ENCODE measurements around the gene SSUH2.

The SSUH2 gene

GRCh38 chr3:8579943-8580342, 64.7 kb downstream of the SSUH2 start:
- no peaks in the 10 kb centered on the region for H3K9me3 ChIP-seq (ENCODE audit: severe bottlenecking)
- DNase-seq (ENCODE audit: low spot score) (no peak), ATAC-seq (ENCODE audit: low read depth) (no peak)
- no peaks in the 10 kb centered on the region for H3K4me1 ChIP-seq (ENCODE audit: insufficient read depth, poor library complexity, severe bottlenecking)
- no peak overlapping the region for H3K4me3 ChIP-seq (ENCODE audit: severe bottlenecking)
- no peak for TF ChIP-seq CTCF (IDR thresholded peaks at IDR 0.05; ENCODE audit: poor library complexity, severe bottlenecking)
- H3K36me3 ChIP-seq (ENCODE audit: low read depth), result no peaks in the 10 kb centered on the region
- no peaks in the 10 kb centered on the region for H3K27me3 ChIP-seq (ENCODE audit: insufficient read depth, poor library complexity, severe bottlenecking)
- no peak overlapping the region for H3K27ac ChIP-seq (ENCODE audit: poor library complexity, severe bottlenecking)

- Histone ChIP-seq H3K27me3 (ENCODE audit: insufficient read depth, poor library complexity, severe bottlenecking) (no peaks in the 10 kb centered on the region), H3K27ac (ENCODE audit: poor library complexity, severe bottlenecking) (no peak overlapping the region), H3K9me3 (ENCODE audit: severe bottlenecking) (no peaks in the 10 kb centered on the region), H3K4me1 (ENCODE audit: insufficient read depth, poor library complexity, severe bottlenecking) (no peaks in the 10 kb centered on the region), H3K36me3 (ENCODE audit: low read depth) (no peaks in the 10 kb centered on the region), H3K4me3 (ENCODE audit: severe bottlenecking) (no peak overlapping the region)
- TF ChIP-seq CTCF (IDR thresholded peaks at IDR 0.05; ENCODE audit: poor library complexity, severe bottlenecking), result no peak
- no peak for DNase-seq (ENCODE audit: low spot score)
- no peak for ATAC-seq (ENCODE audit: low read depth)
Observed at GRCh38 chr3:8579096-8579495, 65.5 kb downstream of the SSUH2 start.

GRCh38 chr3:8578282-8578681, 66.3 kb downstream of the SSUH2 start:
- no peak for ATAC-seq (ENCODE audit: low read depth)
- Histone ChIP-seq H3K9me3 (ENCODE audit: severe bottlenecking) (no peaks in the 10 kb centered on the region), H3K27me3 (ENCODE audit: insufficient read depth, poor library complexity, severe bottlenecking) (no peaks in the 10 kb centered on the region), H3K4me3 (ENCODE audit: severe bottlenecking) (no peak overlapping the region), H3K27ac (ENCODE audit: poor library complexity, severe bottlenecking) (no peak overlapping the region), H3K4me1 (ENCODE audit: insufficient read depth, poor library complexity, severe bottlenecking) (no peaks in the 10 kb centered on the region), H3K36me3 (ENCODE audit: low read depth) (no peaks in the 10 kb centered on the region)
- TF ChIP-seq CTCF (IDR thresholded peaks at IDR 0.05; ENCODE audit: poor library complexity, severe bottlenecking), result no peak
- DNase-seq (ENCODE audit: low spot score), result no peak

- no peak for ATAC-seq (ENCODE audit: low read depth)
- Histone ChIP-seq H3K4me1 (ENCODE audit: insufficient read depth, poor library complexity, severe bottlenecking) (no peaks in the 10 kb centered on the region), H3K4me3 (ENCODE audit: severe bottlenecking) (no peak overlapping the region), H3K27ac (ENCODE audit: poor library complexity, severe bottlenecking) (no peak overlapping the region), H3K27me3 (ENCODE audit: insufficient read depth, poor library complexity, severe bottlenecking) (no peaks in the 10 kb centered on the region), H3K36me3 (ENCODE audit: low read depth) (no peaks in the 10 kb centered on the region), H3K9me3 (ENCODE audit: severe bottlenecking) (no peaks in the 10 kb centered on the region)
- no peak for TF ChIP-seq CTCF (IDR thresholded peaks at IDR 0.05; ENCODE audit: poor library complexity, severe bottlenecking)
- DNase-seq (ENCODE audit: low spot score), result no peak
Observed at GRCh38 chr3:8576841-8577571, 67.6 kb downstream of the SSUH2 start.

- no peak overlapping the region for H3K4me3 ChIP-seq (ENCODE audit: severe bottlenecking)
- no peak for ATAC-seq (ENCODE audit: low read depth)
- H3K27me3 ChIP-seq (ENCODE audit: insufficient read depth, poor library complexity, severe bottlenecking), result no peaks in the 10 kb centered on the region
- H3K27ac ChIP-seq (ENCODE audit: poor library complexity, severe bottlenecking), result no peak overlapping the region
- H3K9me3 ChIP-seq (ENCODE audit: severe bottlenecking), result no peaks in the 10 kb centered on the region
- DNase-seq (ENCODE audit: low spot score), result no peak
- TF ChIP-seq CTCF (IDR thresholded peaks at IDR 0.05; ENCODE audit: poor library complexity, severe bottlenecking), result no peak
- H3K36me3 ChIP-seq (ENCODE audit: low read depth), result no peaks in the 10 kb centered on the region
- H3K4me1 ChIP-seq (ENCODE audit: insufficient read depth, poor library complexity, severe bottlenecking), result no peaks in the 10 kb centered on the region
Observed at GRCh38 chr3:8576436-8576835, 68.2 kb downstream of the SSUH2 start.

Data from RWPE2 (cell line).